Mesendoderm (in vitro differentiated cells): ENCODE data around the gene ING4.
A peak's percentile ranks its signal among the peaks of the same experiment; 100 is the strongest.

ENCODE experiments used
- DNase-seq: peaks from one replicate; pipeline ENCODE4 v3.0.0; 2013
- H2AK5ac ChIP-seq: 2 replicates; pipeline ENCODE4 v1.6.1; 2013; ENCODE audit warnings: low read length, inconsistent platforms
- H2BK120ac ChIP-seq: 2 replicates; pipeline ENCODE4 v1.6.1; 2013; ENCODE audit warnings: low read depth, mild to moderate bottlenecking, low read length, moderate library complexity, mixed read lengths
- H2BK15ac ChIP-seq: replicated peaks from 2 replicates; pipeline ENCODE4 v1.6.1; 2013; ENCODE audit warnings: low read depth, mild to moderate bottlenecking, moderate library complexity
- H2BK5ac ChIP-seq: 2 replicates; pipeline ENCODE4 v1.6.1; 2013; ENCODE audit warnings: low read length, inconsistent platforms
- H3K18ac ChIP-seq: 2 replicates; pipeline ENCODE4 v1.6.1; 2013; ENCODE audit warnings: mild to moderate bottlenecking, low read length, mixed read lengths
- H3K23ac ChIP-seq: one replicate; pipeline ENCODE4 v1.6.1; 2013; ENCODE audit warnings: low read length
- H3K27ac ChIP-seq: 2 replicates; pipeline ENCODE4 v1.5.1; 2013; ENCODE audit warnings: low read depth, mild to moderate bottlenecking, inconsistent platforms, low read length, moderate library complexity
- H3K27me3 ChIP-seq: 2 replicates; pipeline ENCODE4 v1.6.1; 2013; ENCODE audit warnings: low read length, control low read depth, mild to moderate bottlenecking, inconsistent platforms; ENCODE audit not compliant: insufficient read depth, poor library complexity
- H3K36me3 ChIP-seq: 2 replicates; pipeline ENCODE4 v1.6.1; 2013; ENCODE audit warnings: low read length, inconsistent platforms; ENCODE audit not compliant: control insufficient read depth, insufficient read depth
- H3K4ac ChIP-seq: one replicate; pipeline ENCODE4 v1.6.1; 2013; ENCODE audit warnings: low read depth, mild to moderate bottlenecking, low read length, moderate library complexity
- H3K4me1 ChIP-seq: 2 replicates; pipeline ENCODE4 v1.6.1; 2013; ENCODE audit warnings: low read depth, low read length, inconsistent platforms; ENCODE audit not compliant: control insufficient read depth
- H3K4me2 ChIP-seq: 2 replicates; pipeline ENCODE4 v1.6.1; 2013; ENCODE audit warnings: low read length
- H3K4me3 ChIP-seq: 2 replicates; pipeline ENCODE4 v1.5.1; 2013; ENCODE audit warnings: mild to moderate bottlenecking, low read length
- H3K56ac ChIP-seq: one replicate; pipeline ENCODE4 v1.6.1; 2013; ENCODE audit warnings: low read length
- H3K79me1 ChIP-seq: 2 replicates; pipeline ENCODE4 v1.6.1; 2013; ENCODE audit warnings: low read length, inconsistent platforms
- H3K79me2 ChIP-seq: 2 replicates; pipeline ENCODE4 v1.6.1; 2013; ENCODE audit warnings: mild to moderate bottlenecking, low read length; ENCODE audit not compliant: control insufficient read depth, insufficient read depth
- H3K9ac ChIP-seq: 2 replicates; pipeline ENCODE4 v1.6.1; 2013; ENCODE audit warnings: low read length, inconsistent platforms
- H4K5ac ChIP-seq: one replicate; pipeline ENCODE4 v1.6.1; 2013; ENCODE audit warnings: low read length
- H4K8ac ChIP-seq: one replicate; pipeline ENCODE4 v1.6.1; 2013; ENCODE audit warnings: low read depth, mild to moderate bottlenecking, control low read depth, low read length, moderate library complexity
- WGBS: extraction: QIAGEN DNeasy Blood & Tissue Kit; methylation state at CpG from one replicate; pipeline ENCODE4 v1.1.7; 2013; ENCODE audit warnings: low lambda C conversion rate, missing lambda C conversion rate; ENCODE audit not compliant: insufficient coverage; ENCODE audit errors: extremely low coverage; 5-methylcytosine and 5-hydroxymethylcytosine counted together

ING4 gene

GRCh38 chr12:6640497-6640896 lies 22.4 kb downstream of the ING4 start:
- H3K4ac ChIP-seq, result no peak overlapping the region
- no peaks in the 10 kb centered on the region for H3K79me1 ChIP-seq
- DNase-seq, result no peak
- no peak overlapping the region for H2BK15ac ChIP-seq
- no peak overlapping the region for H3K18ac ChIP-seq
- H4K8ac ChIP-seq, result no peak overlapping the region
- no peak overlapping the region for H3K56ac ChIP-seq
- H3K9ac ChIP-seq, result no peak overlapping the region
- no peak overlapping the region for H3K27ac ChIP-seq
- H3K4me1 ChIP-seq, result peaks cover 5% of the 10 kb centered on the region
- H3K27me3 ChIP-seq, result no peaks in the 10 kb centered on the region
- H2AK5ac ChIP-seq, result no peak overlapping the region
- no peaks in the 10 kb centered on the region for H3K79me2 ChIP-seq
- no peak overlapping the region for H3K23ac ChIP-seq
- H2BK5ac ChIP-seq, result no peak overlapping the region
- H3K4me3 ChIP-seq, result no peak overlapping the region
- no CpG with 5 or more reads among the region's 4 CpGs for WGBS
- no peak overlapping the region for H3K4me2 ChIP-seq
- H2BK120ac ChIP-seq, result no peak overlapping the region
- H4K5ac ChIP-seq, result no peak overlapping the region
- H3K36me3 ChIP-seq, result no peaks in the 10 kb centered on the region

- Histone ChIP-seq H3K9ac (no peak overlapping the region), H3K79me2 (no peaks in the 10 kb centered on the region), H2BK120ac (no peak overlapping the region), H3K36me3 (no peaks in the 10 kb centered on the region), H3K4me2 (no peak overlapping the region), H3K18ac (no peak overlapping the region), H2BK5ac (no peak overlapping the region), H3K27ac (no peak overlapping the region), H2BK15ac (no peak overlapping the region), H3K4me1 (peaks cover 8% of the 10 kb centered on the region), H3K4me3 (no peak overlapping the region), H2AK5ac (no peak overlapping the region), H3K23ac (no peak overlapping the region), H3K56ac (no peak overlapping the region), H3K79me1 (no peaks in the 10 kb centered on the region), H3K4ac (no peak overlapping the region), H4K5ac (no peak overlapping the region), H3K27me3 (no peaks in the 10 kb centered on the region), H4K8ac (no peak overlapping the region)
- DNase-seq, result no peak
- WGBS, result no CpG with 5 or more reads among the region's 11 CpGs
Observed at GRCh38 chr12:6639151-6639801, 23.6 kb downstream of the ING4 start.

- peaks cover 8% of the 10 kb centered on the region for H3K4me1 ChIP-seq
- no peak overlapping the region for H2BK5ac ChIP-seq
- H4K5ac ChIP-seq, result no peak overlapping the region
- H3K4me3 ChIP-seq, result no peak overlapping the region
- H2AK5ac ChIP-seq, result no peak overlapping the region
- no peaks in the 10 kb centered on the region for H3K36me3 ChIP-seq
- H3K79me1 ChIP-seq, result no peaks in the 10 kb centered on the region
- H3K27me3 ChIP-seq, result no peaks in the 10 kb centered on the region
- H3K23ac ChIP-seq, result no peak overlapping the region
- H2BK120ac ChIP-seq, result no peak overlapping the region
- H3K18ac ChIP-seq, result no peak overlapping the region
- WGBS, result no CpG with 5 or more reads among the region's 9 CpGs
- H3K56ac ChIP-seq, result peak overlapping the region; percentile 25
- no peak overlapping the region for H4K8ac ChIP-seq
- no peaks in the 10 kb centered on the region for H3K79me2 ChIP-seq
- no peak overlapping the region for H3K4me2 ChIP-seq
- no peak overlapping the region for H2BK15ac ChIP-seq
- DNase-seq, result no peak
- no peak overlapping the region for H3K4ac ChIP-seq
- no peak overlapping the region for H3K27ac ChIP-seq
- H3K9ac ChIP-seq, result no peak overlapping the region
Observed at GRCh38 chr12:6638305-6638704, 24.6 kb downstream of the ING4 start.

- no peak within 1 kb of the TSS for H3K4me3 ChIP-seq
- no peak within 1 kb of the TSS for H3K4me2 ChIP-seq
- no peak within 1 kb of the TSS for H3K9ac ChIP-seq
- DNase-seq, result no peak
- H3K56ac ChIP-seq, result peak within 1 kb of the TSS; percentile 30
- no peak within 1 kb of the TSS for H2BK5ac ChIP-seq
- H2AK5ac ChIP-seq, result no peak within 1 kb of the TSS
- H4K8ac ChIP-seq, result no peak within 1 kb of the TSS
- no peaks in the 10 kb centered on the region for H3K79me1 ChIP-seq
- no peak within 1 kb of the TSS for H3K27ac ChIP-seq
- no peak within 1 kb of the TSS for H4K5ac ChIP-seq
- no peak within 1 kb of the TSS for H2BK120ac ChIP-seq
- H3K79me2 ChIP-seq, result no peaks in the 10 kb centered on the region
- H2BK15ac ChIP-seq, result no peak within 1 kb of the TSS
- H3K27me3 ChIP-seq, result no peaks in the 10 kb centered on the region
- no peaks in the 10 kb centered on the region for H3K36me3 ChIP-seq
- H3K18ac ChIP-seq, result no peak within 1 kb of the TSS
- H3K4me1 ChIP-seq, result peaks cover 8% of the 10 kb centered on the region
- H3K4ac ChIP-seq, result no peak within 1 kb of the TSS
- H3K23ac ChIP-seq, result no peak within 1 kb of the TSS
- no CpG with 5 or more reads among the region's 18 CpGs for WGBS
Observed at GRCh38 chr12:6635856-6636531, 26.9 kb downstream of the ING4 start, which contains the start of gene LPAR5. Gene LPAR5 (minus strand): TSS chr12:6635959. CDS start chr12:6621248, 14,711 bp downstream.

- Histone ChIP-seq H2BK120ac (no peak overlapping the region), H3K4me2 (no peak overlapping the region), H2BK5ac (no peak overlapping the region), H2BK15ac (no peak overlapping the region), H3K79me1 (no peaks in the 10 kb centered on the region), H3K4me1 (peaks cover 8% of the 10 kb centered on the region), H3K4ac (no peak overlapping the region), H3K18ac (no peak overlapping the region), H4K8ac (no peak overlapping the region), H3K27ac (no peak overlapping the region), H3K27me3 (no peaks in the 10 kb centered on the region), H3K79me2 (no peaks in the 10 kb centered on the region), H2AK5ac (no peak overlapping the region), H3K56ac (peak overlapping the region; percentile 30), H3K23ac (no peak overlapping the region), H3K4me3 (no peak overlapping the region), H4K5ac (no peak overlapping the region), H3K36me3 (no peaks in the 10 kb centered on the region), H3K9ac (no peak overlapping the region)
- no CpG with 5 or more reads among the region's 5 CpGs for WGBS
- DNase-seq, result peak; percentile 74
Observed at GRCh38 chr12:6635375-6635855, 27.5 kb downstream of the ING4 start.
